NB4 (cell line): Measurements from ENCODE around the gene GHDC.

ENCODE experiments used
- DNase-seq: peaks from one replicate; pipeline ENCODE4 v3.0.0; 2010; ENCODE audit warnings: low read depth
- H3K4me3 ChIP-seq: one replicate; pipeline ENCODE4 v1.5.1; 2011; ENCODE audit warnings: mild to moderate bottlenecking, low read depth, low read length, moderate library complexity
- MYC ChIP-seq: IDR thresholded peaks from 2 replicates; pipeline ENCODE4 v1.6.1; 2011; ENCODE audit warnings: low read depth, low read length
- POLR2A ChIP-seq: IDR thresholded peaks from 2 replicates; pipeline ENCODE4 v1.6.1; 2011; ENCODE audit warnings: mild to moderate bottlenecking; ENCODE audit not compliant: insufficient read length; ENCODE audit errors: extremely low read depth
- TF ChIP-seq, protein P1 (sequence below): IDR thresholded peaks from 2 replicates; pipeline ENCODE4 v1.6.1; 2011; ENCODE audit warnings: low read depth, low read length
- TF ChIP-seq, protein P2 (sequence below): IDR thresholded peaks from one replicate; pipeline ENCODE4 v1.5.1; 2012; ENCODE audit warnings: low read depth, low read length

The GHDC gene

DNA sequence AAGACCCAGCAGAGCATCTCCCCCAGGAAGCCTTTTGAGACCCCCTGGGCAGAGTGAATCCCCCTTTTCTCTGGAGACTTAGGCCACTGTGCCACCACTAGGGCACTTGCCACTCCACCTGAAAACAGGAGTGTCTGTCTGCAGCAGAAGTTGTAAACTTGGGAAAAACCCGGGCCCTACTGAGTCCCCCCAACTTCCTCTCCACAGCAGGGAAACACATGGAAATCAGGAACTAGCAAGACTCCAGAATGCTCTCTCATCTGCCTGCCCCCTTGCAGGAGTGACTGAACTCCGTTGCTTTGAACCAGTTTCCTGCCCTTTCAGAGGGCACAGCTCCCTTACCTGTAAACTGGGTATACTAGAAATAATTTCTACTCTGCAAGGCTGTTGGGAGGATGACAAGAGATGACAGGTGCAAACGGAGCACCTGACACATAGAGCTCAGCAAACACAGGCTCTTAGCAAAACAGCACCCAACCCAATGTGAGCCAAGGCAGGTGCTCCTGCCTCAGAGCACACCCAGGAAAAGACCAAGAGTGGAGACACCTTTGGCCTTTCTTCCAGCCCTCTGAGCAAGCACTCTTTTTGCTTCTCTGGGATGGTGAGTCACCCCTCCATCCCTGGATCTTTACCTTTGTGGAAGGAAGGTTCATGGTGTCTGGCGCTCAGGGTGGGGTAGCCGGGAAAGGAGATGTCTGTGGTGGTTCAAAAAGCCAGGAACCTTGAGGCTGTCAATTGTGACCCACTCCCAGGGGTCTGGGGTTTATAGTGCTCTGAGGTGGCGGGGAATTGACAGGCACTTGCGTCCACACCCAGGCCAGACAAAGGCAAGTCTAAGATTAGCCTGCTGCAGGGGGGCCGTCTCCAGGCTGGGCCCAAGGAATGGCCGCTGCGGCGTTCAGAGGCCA is 9.3 kb downstream of the GHDC start, which contains the start of gene HCRT:
Gene HCRT (minus strand): TSS at position 740 of the 908 bp plus-strand sequence. CDS start 87 bp downstream, at position 653.
- TF ChIP-seq, protein P1, sequence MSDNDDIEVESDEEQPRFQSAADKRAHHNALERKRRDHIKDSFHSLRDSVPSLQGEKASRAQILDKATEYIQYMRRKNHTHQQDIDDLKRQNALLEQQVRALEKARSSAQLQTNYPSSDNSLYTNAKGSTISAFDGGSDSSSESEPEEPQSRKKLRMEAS, result no peak
- no peak for TF ChIP-seq POLR2A
- TF ChIP-seq MYC, result no peak
- TF ChIP-seq, protein P2, sequence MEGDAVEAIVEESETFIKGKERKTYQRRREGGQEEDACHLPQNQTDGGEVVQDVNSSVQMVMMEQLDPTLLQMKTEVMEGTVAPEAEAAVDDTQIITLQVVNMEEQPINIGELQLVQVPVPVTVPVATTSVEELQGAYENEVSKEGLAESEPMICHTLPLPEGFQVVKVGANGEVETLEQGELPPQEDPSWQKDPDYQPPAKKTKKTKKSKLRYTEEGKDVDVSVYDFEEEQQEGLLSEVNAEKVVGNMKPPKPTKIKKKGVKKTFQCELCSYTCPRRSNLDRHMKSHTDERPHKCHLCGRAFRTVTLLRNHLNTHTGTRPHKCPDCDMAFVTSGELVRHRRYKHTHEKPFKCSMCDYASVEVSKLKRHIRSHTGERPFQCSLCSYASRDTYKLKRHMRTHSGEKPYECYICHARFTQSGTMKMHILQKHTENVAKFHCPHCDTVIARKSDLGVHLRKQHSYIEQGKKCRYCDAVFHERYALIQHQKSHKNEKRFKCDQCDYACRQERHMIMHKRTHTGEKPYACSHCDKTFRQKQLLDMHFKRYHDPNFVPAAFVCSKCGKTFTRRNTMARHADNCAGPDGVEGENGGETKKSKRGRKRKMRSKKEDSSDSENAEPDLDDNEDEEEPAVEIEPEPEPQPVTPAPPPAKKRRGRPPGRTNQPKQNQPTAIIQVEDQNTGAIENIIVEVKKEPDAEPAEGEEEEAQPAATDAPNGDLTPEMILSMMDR, result no peak
- no peak for DNase-seq
- H3K4me3 ChIP-seq, result no peak within 1 kb of the TSS

DNA sequence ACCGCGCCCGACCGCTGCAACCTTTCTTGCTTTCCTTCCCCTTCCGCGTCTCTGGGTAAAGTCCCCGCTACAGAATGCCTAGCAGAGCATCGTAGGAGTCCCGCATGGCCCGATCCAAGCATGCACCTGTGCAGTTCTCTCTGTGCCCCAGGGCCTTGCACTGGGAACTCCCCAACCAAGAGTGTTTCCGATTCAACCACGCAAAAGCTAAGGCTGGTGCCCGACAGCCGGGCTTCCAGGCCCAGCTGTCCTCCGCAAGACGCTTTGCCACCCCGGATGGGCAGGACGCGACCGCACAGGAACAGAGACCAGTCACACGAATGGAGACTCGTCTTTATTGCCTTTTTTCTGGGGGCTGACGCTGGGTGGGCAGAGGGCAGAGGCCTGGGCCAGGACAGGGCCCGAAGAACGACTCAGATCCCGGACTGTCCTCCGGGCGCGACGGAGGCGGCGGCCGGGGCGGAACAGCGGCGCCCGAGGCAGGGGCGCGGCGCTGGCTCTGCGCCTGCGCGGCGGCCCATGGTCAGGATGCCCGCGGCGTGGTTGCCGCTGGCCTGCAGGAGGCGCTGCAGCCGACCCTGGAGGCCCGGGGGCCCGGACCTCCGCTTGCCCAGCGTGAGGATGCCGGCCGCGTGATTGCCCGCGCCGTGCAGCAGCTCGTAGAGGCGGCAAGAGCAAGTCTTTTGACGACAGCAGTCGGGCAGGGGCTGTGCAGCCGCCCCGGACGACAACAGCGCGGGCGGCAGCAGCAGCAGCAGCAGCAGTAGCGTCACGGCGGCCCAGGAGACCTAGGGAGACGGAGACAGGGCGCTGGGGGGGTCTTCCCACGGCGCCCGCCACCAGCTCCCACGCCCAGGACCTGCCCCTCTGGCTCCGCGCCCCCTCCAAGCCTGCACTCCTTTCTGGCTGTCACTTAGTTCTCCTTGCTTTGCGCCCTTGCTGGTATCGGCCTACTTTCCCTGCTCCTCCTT is 10.3 kb downstream of the GHDC start:
- DNase-seq, result peak; percentile 85

DNA sequence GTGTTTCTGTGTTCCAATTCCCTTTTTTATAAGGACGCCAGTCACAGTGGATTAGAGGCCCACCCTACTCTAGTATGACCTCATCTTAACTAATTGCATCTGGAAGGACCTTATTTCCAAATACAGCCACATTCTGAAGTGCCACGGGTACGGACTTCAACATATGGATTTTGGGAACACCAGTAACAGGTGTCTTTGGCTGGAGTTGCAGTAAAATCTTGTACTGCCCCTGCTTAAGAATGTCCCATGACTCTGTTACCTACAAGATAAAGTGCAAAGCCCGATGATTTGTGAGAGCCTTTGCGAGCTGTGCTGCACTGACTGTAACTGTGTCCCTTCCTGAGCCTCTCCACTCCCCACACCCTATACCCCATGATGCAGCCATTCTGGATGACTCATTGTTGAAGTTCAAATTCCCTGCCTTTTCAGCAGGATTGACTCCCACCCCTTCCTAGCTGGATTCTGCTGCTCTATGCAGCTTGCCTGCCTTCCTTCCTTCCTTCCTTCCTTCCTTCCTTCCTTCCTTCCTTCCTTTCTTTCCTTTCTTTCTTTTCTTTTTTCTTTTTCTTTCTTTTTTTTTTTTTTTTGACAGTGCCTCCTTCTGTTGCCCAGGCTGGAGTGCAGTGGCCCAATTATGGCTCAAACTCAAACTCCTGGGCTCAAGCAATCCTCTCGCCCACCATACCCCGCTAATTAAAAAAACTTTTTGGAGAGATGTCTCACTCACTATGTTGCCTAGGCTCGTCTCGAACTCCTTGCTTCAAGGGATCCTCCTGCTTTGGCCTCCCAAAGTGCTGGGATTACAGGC is 11.2 kb downstream of the GHDC start:
- no peak for DNase-seq
- TF ChIP-seq, protein P2, result no peak
- TF ChIP-seq POLR2A, result no peak
- TF ChIP-seq MYC, result no peak
- TF ChIP-seq, protein P1, result no peak
- peak overlapping the region; percentile 60 for H3K4me3 ChIP-seq

More for the DNA sequence above, 10.3 kb downstream of the GHDC start:
- no peak for TF ChIP-seq MYC
- TF ChIP-seq, protein P1, result no peak
- TF ChIP-seq, protein P2, result peak; percentile 65
- TF ChIP-seq POLR2A, result no peak
- peak overlapping the region; percentile 60 for H3K4me3 ChIP-seq

DNA sequence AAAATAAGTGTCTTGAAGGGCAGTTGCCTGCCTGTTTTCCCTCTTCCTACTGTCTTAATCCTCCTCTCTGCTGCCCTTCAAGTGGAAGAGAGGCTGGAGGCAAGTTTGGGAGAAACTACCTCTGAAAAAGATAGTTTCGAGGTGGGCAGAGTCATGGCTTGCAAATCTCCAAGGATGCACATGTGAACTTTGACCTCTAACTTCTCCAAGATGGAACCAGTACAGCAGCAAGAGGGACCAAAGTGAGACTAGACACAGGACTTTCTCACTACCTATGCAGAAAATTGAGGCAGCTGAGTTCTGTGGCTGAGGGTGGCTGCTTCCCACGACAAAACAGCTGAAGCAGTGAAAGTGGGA is 12.5 kb downstream of the GHDC start:
- DNase-seq, result no peak
- TF ChIP-seq MYC, result no peak
- TF ChIP-seq, protein P1, result no peak
- TF ChIP-seq POLR2A, result no peak
- TF ChIP-seq, protein P2, result no peak
- no peak overlapping the region for H3K4me3 ChIP-seq
